ENCODE data around the gene USP15. TPM values are rescaled to one million over a fixed set of nuclear protein-coding genes. Genes with fewer than 3 reads are reported as not detected.
"Not testable (repeated sequence)": the region's sequence is repeated elsewhere in the genome, so short reads cannot be mapped to it uniquely, and the experiment has no call there.

Gene USP15
- total RNA-seq, 1 donor, result 51.4 TPM

GRCh38 chr12:62438098-62438692 lies 178.0 kb downstream of the USP15 start:
- Histone ChIP-seq H4K20me1 (ENCODE audit: insufficient read depth, low read length) (no peaks in the 10 kb centered on the region), H3K4me2 (ENCODE audit: insufficient read depth, low read length) (peak overlapping the region; percentile 40), H3K27me3 (ENCODE audit: insufficient read depth, low read length) (peaks cover 5% of the 10 kb centered on the region), H3K9me3 (ENCODE audit: low read depth, low read length) (no peaks in the 10 kb centered on the region), H3K36me3 (ENCODE audit: insufficient read depth, low read length) (no peaks in the 10 kb centered on the region), H3K79me2 (ENCODE audit: insufficient read depth, low read length) (no peaks in the 10 kb centered on the region), H2AFZ (ENCODE audit: low read length) (peak overlapping the region; percentile 46), H3K4me3 (ENCODE audit: insufficient read depth, low read length) (no peak overlapping the region), H3K4me1 (ENCODE audit: insufficient read depth, low read length) (peaks cover 8% of the 10 kb centered on the region), H3K27ac (ENCODE audit: low read depth, low read length) (no peak overlapping the region)
- TF ChIP-seq, protein P1, sequence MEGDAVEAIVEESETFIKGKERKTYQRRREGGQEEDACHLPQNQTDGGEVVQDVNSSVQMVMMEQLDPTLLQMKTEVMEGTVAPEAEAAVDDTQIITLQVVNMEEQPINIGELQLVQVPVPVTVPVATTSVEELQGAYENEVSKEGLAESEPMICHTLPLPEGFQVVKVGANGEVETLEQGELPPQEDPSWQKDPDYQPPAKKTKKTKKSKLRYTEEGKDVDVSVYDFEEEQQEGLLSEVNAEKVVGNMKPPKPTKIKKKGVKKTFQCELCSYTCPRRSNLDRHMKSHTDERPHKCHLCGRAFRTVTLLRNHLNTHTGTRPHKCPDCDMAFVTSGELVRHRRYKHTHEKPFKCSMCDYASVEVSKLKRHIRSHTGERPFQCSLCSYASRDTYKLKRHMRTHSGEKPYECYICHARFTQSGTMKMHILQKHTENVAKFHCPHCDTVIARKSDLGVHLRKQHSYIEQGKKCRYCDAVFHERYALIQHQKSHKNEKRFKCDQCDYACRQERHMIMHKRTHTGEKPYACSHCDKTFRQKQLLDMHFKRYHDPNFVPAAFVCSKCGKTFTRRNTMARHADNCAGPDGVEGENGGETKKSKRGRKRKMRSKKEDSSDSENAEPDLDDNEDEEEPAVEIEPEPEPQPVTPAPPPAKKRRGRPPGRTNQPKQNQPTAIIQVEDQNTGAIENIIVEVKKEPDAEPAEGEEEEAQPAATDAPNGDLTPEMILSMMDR (IDR thresholded peaks at IDR 0.05; ENCODE audit: extremely low read depth, low read depth, low read length), result peak; percentile 74
- DNase-seq (ENCODE audit: insufficient read length, low spot score, missing footprints), result no peak

GRCh38 chr12:62446754-62447452 lies 186.7 kb downstream of the USP15 start:
- Histone ChIP-seq H3K36me3 (ENCODE audit: insufficient read depth, low read length) (no peaks in the 10 kb centered on the region), H3K27me3 (ENCODE audit: insufficient read depth, low read length) (peaks cover 9% of the 10 kb centered on the region), H2AFZ (ENCODE audit: low read length) (no peak overlapping the region), H3K4me1 (ENCODE audit: insufficient read depth, low read length) (no peaks in the 10 kb centered on the region), H3K79me2 (ENCODE audit: insufficient read depth, low read length) (no peaks in the 10 kb centered on the region), H3K4me2 (ENCODE audit: insufficient read depth, low read length) (no peak overlapping the region), H3K9me3 (ENCODE audit: low read depth, low read length) (no peaks in the 10 kb centered on the region), H3K4me3 (ENCODE audit: insufficient read depth, low read length) (no peak overlapping the region), H4K20me1 (ENCODE audit: insufficient read depth, low read length) (no peaks in the 10 kb centered on the region), H3K27ac (ENCODE audit: low read depth, low read length) (no peak overlapping the region)
- DNase-seq (ENCODE audit: insufficient read length, low spot score, missing footprints), result no peak
- TF ChIP-seq, protein P1 (IDR thresholded peaks at IDR 0.05; ENCODE audit: extremely low read depth, low read depth, low read length), result no peak

DNA sequence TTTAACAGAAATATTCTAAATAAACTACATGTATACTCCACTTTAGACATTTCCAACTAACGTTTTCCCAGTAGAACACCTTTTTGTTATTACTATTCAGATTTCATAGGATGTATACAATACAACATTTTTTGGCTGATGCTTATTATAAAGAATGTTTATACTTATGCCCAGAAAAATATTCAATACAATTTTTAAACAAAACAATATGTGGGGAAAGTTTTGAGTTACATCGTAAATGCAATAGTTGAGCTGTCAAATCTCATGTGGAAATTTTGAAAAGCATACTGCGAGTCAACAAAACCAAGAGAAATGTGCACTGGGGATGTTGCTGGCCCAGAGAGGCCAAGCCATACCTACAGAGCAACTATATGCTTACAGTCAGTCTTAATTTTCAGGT lies 188.2 kb downstream of the USP15 start:
- TF ChIP-seq, protein P1 (IDR thresholded peaks at IDR 0.05; ENCODE audit: extremely low read depth, low read depth, low read length), result no peak
- Histone ChIP-seq H3K79me2 (ENCODE audit: insufficient read depth, low read length) (no peaks in the 10 kb centered on the region), H3K4me2 (ENCODE audit: insufficient read depth, low read length) (no peak overlapping the region), H3K4me3 (ENCODE audit: insufficient read depth, low read length) (no peak overlapping the region), H3K27me3 (ENCODE audit: insufficient read depth, low read length) (peaks cover 13% of the 10 kb centered on the region), H3K27ac (ENCODE audit: low read depth, low read length) (no peak overlapping the region), H4K20me1 (ENCODE audit: insufficient read depth, low read length) (no peaks in the 10 kb centered on the region), H3K9me3 (ENCODE audit: low read depth, low read length) (no peaks in the 10 kb centered on the region), H3K36me3 (ENCODE audit: insufficient read depth, low read length) (no peaks in the 10 kb centered on the region), H3K4me1 (ENCODE audit: insufficient read depth, low read length) (no peaks in the 10 kb centered on the region), H2AFZ (ENCODE audit: low read length) (no peak overlapping the region)
- DNase-seq (ENCODE audit: insufficient read length, low spot score, missing footprints), result no peak

DNA sequence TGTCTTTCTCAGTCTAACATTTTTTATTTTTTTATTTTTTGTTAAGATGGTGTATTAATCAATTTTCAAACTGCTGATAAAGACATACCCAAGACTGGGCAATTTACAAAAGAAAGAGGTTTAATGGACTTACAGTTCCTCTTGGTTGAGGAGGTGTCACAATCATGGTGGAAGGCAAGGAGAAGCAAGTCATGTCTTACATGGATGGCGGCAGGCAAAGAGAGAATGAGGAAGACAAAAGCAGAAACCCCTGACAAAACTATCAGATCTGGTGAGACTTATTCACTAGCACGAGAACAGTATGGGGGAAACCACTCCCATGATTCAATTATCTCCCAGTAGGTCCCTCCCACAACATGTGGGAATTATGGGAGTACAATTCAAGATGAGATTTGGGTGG lies 195.2 kb downstream of the USP15 start:
- H3K27me3 ChIP-seq (ENCODE audit: insufficient read depth, low read length), result peaks cover 13% of the 10 kb centered on the region
- H3K4me3 ChIP-seq (ENCODE audit: insufficient read depth, low read length); H3K36me3 ChIP-seq (ENCODE audit: insufficient read depth, low read length); H4K20me1 ChIP-seq (ENCODE audit: insufficient read depth, low read length); H3K27ac ChIP-seq (ENCODE audit: low read depth, low read length); H3K4me1 ChIP-seq (ENCODE audit: insufficient read depth, low read length); H3K79me2 ChIP-seq (ENCODE audit: insufficient read depth, low read length); DNase-seq (ENCODE audit: insufficient read length, low spot score, missing footprints); H3K4me2 ChIP-seq (ENCODE audit: insufficient read depth, low read length); H2AFZ ChIP-seq (ENCODE audit: low read length); H3K9me3 ChIP-seq (ENCODE audit: low read depth, low read length): not testable (repeated sequence)

Data from osteoblast (primary cell).